KMS-11 (cell line): ENCODE data around the gene ARG2.

Experiments
- H2AFZ ChIP-seq: fragments of 200-600 bp; sonication (generic); 2 replicates; pipeline ENCODE4 v1.6.1; 2016; ENCODE audit warnings: antibody characterized with exemption, mixed run types, low read depth
- H3K27ac ChIP-seq: fragments of 200-600 bp; sonication (generic); 2 replicates; pipeline ENCODE4 v1.6.1; 2016; ENCODE audit warnings: mild to moderate bottlenecking, mixed run types
- H3K27me3 ChIP-seq: fragments of 200-600 bp; sonication (generic); 2 replicates; pipeline ENCODE4 v1.6.1; 2017; ENCODE audit warnings: mild to moderate bottlenecking, low read depth, mixed run types, moderate library complexity; ENCODE audit not compliant: insufficient read depth
- H3K36me3 ChIP-seq: fragments of 200-600 bp; sonication (generic); 2 replicates; pipeline ENCODE4 v1.6.1; 2017; ENCODE audit warnings: mild to moderate bottlenecking, mixed run types; ENCODE audit not compliant: insufficient read depth
- H3K4me1 ChIP-seq: fragments of 200-600 bp; sonication (generic); 2 replicates; pipeline ENCODE4 v1.6.1; 2016; ENCODE audit warnings: mild to moderate bottlenecking, low read depth, mixed run types; ENCODE audit not compliant: poor library complexity, severe bottlenecking
- H3K4me2 ChIP-seq: fragments of 200-600 bp; sonication (generic); 2 replicates; pipeline ENCODE4 v1.7.0; 2016; ENCODE audit warnings: mild to moderate bottlenecking, mixed run types
- H3K4me3 ChIP-seq: fragments of 200-600 bp; sonication (generic); IDR thresholded peaks from 2 replicates; pipeline ENCODE4 v1.6.1; 2017; ENCODE audit warnings: low read depth, low read length, mixed read lengths; ENCODE audit not compliant: insufficient read depth
- H3K79me2 ChIP-seq: fragments of 200-600 bp; sonication (generic); 2 replicates; pipeline ENCODE4 v1.6.1; 2016; ENCODE audit warnings: low read depth, mixed run types; ENCODE audit not compliant: insufficient read depth
- H3K9ac ChIP-seq: fragments of 200-600 bp; sonication (generic); 2 replicates; pipeline ENCODE4 v1.6.1; 2016; ENCODE audit warnings: mild to moderate bottlenecking, mixed run types
- H4K20me1 ChIP-seq: fragments of 200-600 bp; sonication (generic); 2 replicates; pipeline ENCODE4 v1.6.1; 2016; ENCODE audit warnings: mild to moderate bottlenecking, mixed run types; ENCODE audit not compliant: insufficient read depth
- TF ChIP-seq, protein P1 (sequence below): fragments of 200-600 bp; sonication (generic); conservative IDR thresholded peaks from 2 replicates; pipeline ENCODE4 v1.6.1; 2017; ENCODE audit warnings: low read depth, mild to moderate bottlenecking, antibody characterized with exemption, low read length, moderate library complexity, mixed read lengths

ARG2 gene

DNA sequence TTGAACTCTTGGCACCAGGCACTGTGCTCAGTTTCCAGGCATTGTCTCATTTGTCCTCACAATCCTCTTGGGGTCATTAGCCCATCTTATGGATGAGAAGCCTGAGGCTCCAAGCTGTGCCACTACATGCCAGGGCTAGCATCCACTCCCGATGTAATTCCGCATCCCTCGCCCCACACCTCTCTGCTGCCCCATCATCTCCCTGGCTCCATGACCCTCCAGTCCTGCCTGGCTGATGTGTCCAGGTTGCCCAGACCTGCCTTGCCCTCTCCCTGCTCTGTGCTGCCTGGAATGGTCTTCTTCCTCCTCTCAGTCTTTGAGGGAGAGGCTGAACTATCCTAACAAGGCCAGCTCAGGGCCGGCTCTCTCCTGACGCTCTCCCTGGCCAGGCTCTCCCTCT, 47.1 kb upstream of the ARG2 start:
- H3K27ac ChIP-seq, result no peak overlapping the region
- TF ChIP-seq, protein P1, sequence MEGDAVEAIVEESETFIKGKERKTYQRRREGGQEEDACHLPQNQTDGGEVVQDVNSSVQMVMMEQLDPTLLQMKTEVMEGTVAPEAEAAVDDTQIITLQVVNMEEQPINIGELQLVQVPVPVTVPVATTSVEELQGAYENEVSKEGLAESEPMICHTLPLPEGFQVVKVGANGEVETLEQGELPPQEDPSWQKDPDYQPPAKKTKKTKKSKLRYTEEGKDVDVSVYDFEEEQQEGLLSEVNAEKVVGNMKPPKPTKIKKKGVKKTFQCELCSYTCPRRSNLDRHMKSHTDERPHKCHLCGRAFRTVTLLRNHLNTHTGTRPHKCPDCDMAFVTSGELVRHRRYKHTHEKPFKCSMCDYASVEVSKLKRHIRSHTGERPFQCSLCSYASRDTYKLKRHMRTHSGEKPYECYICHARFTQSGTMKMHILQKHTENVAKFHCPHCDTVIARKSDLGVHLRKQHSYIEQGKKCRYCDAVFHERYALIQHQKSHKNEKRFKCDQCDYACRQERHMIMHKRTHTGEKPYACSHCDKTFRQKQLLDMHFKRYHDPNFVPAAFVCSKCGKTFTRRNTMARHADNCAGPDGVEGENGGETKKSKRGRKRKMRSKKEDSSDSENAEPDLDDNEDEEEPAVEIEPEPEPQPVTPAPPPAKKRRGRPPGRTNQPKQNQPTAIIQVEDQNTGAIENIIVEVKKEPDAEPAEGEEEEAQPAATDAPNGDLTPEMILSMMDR, result no peak
- no peak overlapping the region for H3K9ac ChIP-seq
- H2AFZ ChIP-seq, result no peak overlapping the region
- no peaks in the 10 kb centered on the region for H3K79me2 ChIP-seq
- H3K36me3 ChIP-seq, result no peaks in the 10 kb centered on the region
- H3K4me1 ChIP-seq, result no peaks in the 10 kb centered on the region
- H3K4me2 ChIP-seq, result no peak overlapping the region
- no peak overlapping the region for H3K4me3 ChIP-seq
- H3K27me3 ChIP-seq, result no peaks in the 10 kb centered on the region
- no peaks in the 10 kb centered on the region for H4K20me1 ChIP-seq

GRCh38 chr14:67573228-67574010, 46.3 kb upstream of the ARG2 start:
- Histone ChIP-seq H3K4me2 (no peak overlapping the region), H2AFZ (no peak overlapping the region), H3K4me3 (no peak overlapping the region), H3K4me1 (no peaks in the 10 kb centered on the region), H3K9ac (no peak overlapping the region), H3K36me3 (no peaks in the 10 kb centered on the region), H3K27me3 (no peaks in the 10 kb centered on the region), H3K27ac (no peak overlapping the region), H3K79me2 (no peaks in the 10 kb centered on the region), H4K20me1 (no peaks in the 10 kb centered on the region)
- TF ChIP-seq, protein P1, result no peak

GRCh38 chr14:67574156-67574555, 45.6 kb upstream of the ARG2 start:
- Histone ChIP-seq H3K27ac (no peak overlapping the region), H3K9ac (no peak overlapping the region), H4K20me1 (no peaks in the 10 kb centered on the region), H3K4me3 (no peak overlapping the region), H3K79me2 (no peaks in the 10 kb centered on the region), H3K36me3 (no peaks in the 10 kb centered on the region), H3K4me1 (no peaks in the 10 kb centered on the region), H2AFZ (no peak overlapping the region), H3K4me2 (no peak overlapping the region), H3K27me3 (no peaks in the 10 kb centered on the region)
- TF ChIP-seq, protein P1, result no peak

- Histone ChIP-seq H3K4me3 (no peak overlapping the region), H3K36me3 (no peaks in the 10 kb centered on the region), H3K9ac (no peak overlapping the region), H3K79me2 (no peaks in the 10 kb centered on the region), H3K4me2 (no peak overlapping the region), H3K27ac (no peak overlapping the region), H2AFZ (no peak overlapping the region), H3K27me3 (no peaks in the 10 kb centered on the region), H3K4me1 (no peaks in the 10 kb centered on the region), H4K20me1 (no peaks in the 10 kb centered on the region)
- TF ChIP-seq, protein P1, result no peak
Measured at GRCh38 chr14:67574806-67575205, 44.9 kb upstream of the ARG2 start.
